Vagina (tissue), 2 donors: ENCODE measurements around the gene HPCAL1. TPM values are rescaled to one million over a fixed set of nuclear protein-coding genes. Genes with fewer than 3 reads are reported as not detected.
A peak's percentile ranks its signal among the peaks of the same experiment; 100 is the strongest.

Source experiments
- DNase-seq, 2 donors: peaks; one replicate each; pipeline ENCODE4 v3.0.0-alpha.2; 2017; ENCODE audit errors: extremely low spot score in 2 of 2
- H3K27ac ChIP-seq: fragments of 200-600 bp; sonication (generic); one replicate; pipeline ENCODE4 v1.5.1; 2019
- H3K27me3 ChIP-seq: fragments of 200-600 bp; sonication (generic); one replicate; pipeline ENCODE4 v1.5.1; 2019
- H3K36me3 ChIP-seq, 2 donors: fragments of 200-600 bp; sonication (generic); one replicate each; pipeline ENCODE4 v1.5.1; 2017 to 2019
- H3K4me1 ChIP-seq: fragments of 200-600 bp; sonication (generic); one replicate; pipeline ENCODE4 v1.5.1; 2019
- H3K4me3 ChIP-seq, 2 donors: fragments of 200-600 bp; sonication (generic); 1 replicate in 1 of 2; 2 replicates in 1 of 2; pipeline ENCODE4 v1.5.1; 2016 to 2019
- H3K9me3 ChIP-seq: fragments of 200-600 bp; sonication (generic); one replicate; pipeline ENCODE4 v1.5.1; 2019
- POLR2A ChIP-seq, 2 donors: fragments of 450-650 bp; IDR thresholded peaks; one replicate each; pipeline ENCODE4 v1.6.1; 2017; ENCODE audit warnings: antibody characterized with exemption in 2 of 2, mild to moderate bottlenecking in 2 of 2, moderate library complexity in 2 of 2
- POLR2AphosphoS5 ChIP-seq, 2 donors: sonication (generic); formaldehyde crosslinking; IDR thresholded peaks; one replicate each; pipeline ENCODE4 v1.9.0; 2017; ENCODE audit warnings: antibody characterized with exemption in 2 of 2, mild to moderate bottlenecking in 2 of 2, low read depth in 1 of 2; ENCODE audit not compliant: insufficient read depth in 1 of 2
- intact Hi-C: fragments of 100-400 bp; cut with DNase I; formaldehyde crosslinking; loops from one replicate; pipeline ENCODE4 v1.15.1; 2023
- small RNA-seq: library from RNA; depleted of rRNA; stranded (forward); fragments of <200 nt; gene quantifications from one replicate; pipeline ENCODE3, GENCODE V24; 2016
- total RNA-seq: library from RNA; depleted of rRNA; stranded (reverse); fragments of >200 nt; gene quantifications from one replicate; pipeline ENCODE4 v1.2.3, GENCODE V29; 2016
- TF ChIP-seq, protein P1 (sequence below), 3 experiments: fragments of 450-650 bp in 2 of 3; fragments of 200-600 bp in 1 of 3; sonication (generic) in 1 of 3; IDR thresholded peaks; one replicate each; pipeline ENCODE4 v1.5.1; 2017 to 2019; ENCODE audit warnings: antibody characterized with exemption in 3 of 3, mild to moderate bottlenecking in 2 of 3, moderate library complexity in 2 of 3

HPCAL1 gene
- total RNA-seq, 1 donor from 2014 or later = 43.7 TPM

DNA sequence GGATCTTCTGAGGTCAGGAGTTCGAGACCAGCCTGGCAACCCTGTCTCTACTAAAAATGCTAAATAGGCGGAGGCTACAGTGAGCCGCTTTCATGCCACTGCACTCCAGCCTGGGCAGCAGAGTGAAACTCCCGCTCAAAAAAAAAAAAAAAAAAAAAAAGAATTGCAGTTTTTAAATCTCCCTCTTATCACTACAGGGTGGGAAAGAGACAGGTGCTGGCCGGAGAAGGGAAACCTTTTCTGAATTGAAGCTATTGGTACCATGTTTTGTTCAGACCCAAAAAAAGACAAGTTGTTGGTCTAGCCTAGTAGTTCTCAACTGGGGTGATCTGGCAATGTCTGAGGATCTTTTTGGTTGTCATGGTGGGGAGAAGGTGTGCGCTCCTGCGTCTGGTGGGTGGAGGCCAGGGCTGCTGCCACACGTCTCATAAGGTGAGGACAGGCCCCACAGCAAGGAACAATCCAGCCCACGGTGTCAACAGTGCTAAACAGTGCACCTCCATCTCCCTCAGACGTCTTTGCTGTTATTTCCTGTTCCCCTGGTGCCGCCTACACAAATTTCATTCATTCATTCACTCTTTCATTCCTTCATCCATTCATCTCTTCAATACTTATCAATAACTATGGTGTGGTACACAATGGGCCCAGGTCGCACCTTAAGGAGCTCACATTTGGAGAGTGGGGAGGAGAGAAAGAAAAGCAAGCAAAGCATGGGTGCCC lies 174.2 kb downstream of the HPCAL1 start:
- H3K36me3 ChIP-seq = no peaks in the 10 kb centered on the region
- H3K4me3 ChIP-seq = no peak overlapping the region
- H3K4me1 ChIP-seq = no peaks in the 10 kb centered on the region
- no peak overlapping the region for H3K27ac ChIP-seq
- DNase-seq = no peak
- TF ChIP-seq, protein P1, sequence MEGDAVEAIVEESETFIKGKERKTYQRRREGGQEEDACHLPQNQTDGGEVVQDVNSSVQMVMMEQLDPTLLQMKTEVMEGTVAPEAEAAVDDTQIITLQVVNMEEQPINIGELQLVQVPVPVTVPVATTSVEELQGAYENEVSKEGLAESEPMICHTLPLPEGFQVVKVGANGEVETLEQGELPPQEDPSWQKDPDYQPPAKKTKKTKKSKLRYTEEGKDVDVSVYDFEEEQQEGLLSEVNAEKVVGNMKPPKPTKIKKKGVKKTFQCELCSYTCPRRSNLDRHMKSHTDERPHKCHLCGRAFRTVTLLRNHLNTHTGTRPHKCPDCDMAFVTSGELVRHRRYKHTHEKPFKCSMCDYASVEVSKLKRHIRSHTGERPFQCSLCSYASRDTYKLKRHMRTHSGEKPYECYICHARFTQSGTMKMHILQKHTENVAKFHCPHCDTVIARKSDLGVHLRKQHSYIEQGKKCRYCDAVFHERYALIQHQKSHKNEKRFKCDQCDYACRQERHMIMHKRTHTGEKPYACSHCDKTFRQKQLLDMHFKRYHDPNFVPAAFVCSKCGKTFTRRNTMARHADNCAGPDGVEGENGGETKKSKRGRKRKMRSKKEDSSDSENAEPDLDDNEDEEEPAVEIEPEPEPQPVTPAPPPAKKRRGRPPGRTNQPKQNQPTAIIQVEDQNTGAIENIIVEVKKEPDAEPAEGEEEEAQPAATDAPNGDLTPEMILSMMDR (IDR thresholded peaks at IDR 0.05) = no peak
- TF ChIP-seq POLR2AphosphoS5 (IDR thresholded peaks at IDR 0.05; ENCODE audit: insufficient read depth in 1 of 2, low read depth in 1 of 2) (no peak), POLR2A (IDR thresholded peaks at IDR 0.05) (no peak)
- intact Hi-C loops = no loop called here
- no peaks in the 10 kb centered on the region for H3K9me3 ChIP-seq
- no peaks in the 10 kb centered on the region for H3K27me3 ChIP-seq

Small RNA genes within 50 kb of the gene (small RNA-seq; reads per million reads assigned to genes)
- gene RF00432 = not detected
- gene RN7SL66P = not detected
- gene SNORA80B = 2.6 reads per million, percentile 70 among the genes with 10 or more reads in this experiment

Other genes with a start within 250 kb of the HPCAL1 start
- 13.5 TPM for gene CYS1, start 222.5 kb upstream of the HPCAL1 start, total RNA-seq
- 11.0 TPM for gene RRM2, start 180.2 kb upstream of the HPCAL1 start, total RNA-seq
- gene ODC1, start 145.4 kb downstream of the HPCAL1 start, total RNA-seq = 34.9 TPM